ENCODE data around the gene STIM2. TPM values are rescaled to one million over a fixed set of nuclear protein-coding genes. Genes with fewer than 3 reads are reported as not detected.

STIM2 gene
- total and polyA plus RNA-seq, 2 of the 4 experiments (the other 2 are of a cell fraction): 16.1 to 27.6 TPM

DNA sequence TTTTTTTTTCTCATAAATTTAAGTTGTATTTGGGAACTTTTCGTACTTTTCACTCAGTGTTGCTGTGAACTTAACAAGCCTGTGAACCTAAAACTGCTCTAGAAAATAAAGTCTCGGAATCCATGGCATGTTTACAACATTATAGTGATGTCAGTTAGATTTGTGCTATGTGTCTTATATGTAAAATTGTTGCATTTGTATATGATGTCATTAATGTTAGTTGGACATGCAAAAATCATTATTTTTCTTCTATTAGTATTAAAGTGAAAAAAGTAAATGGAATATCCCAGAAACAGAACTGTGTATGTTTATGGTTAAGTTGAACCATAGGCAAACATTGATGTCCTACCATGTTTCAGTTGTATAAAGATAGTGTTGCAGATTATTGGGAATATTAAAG is 85.2 kb downstream of the STIM2 start:
- intact Hi-C loops (cut with micrococcal nuclease): no loop called here
- Histone ChIP-seq H4K8ac (ENCODE audit: low read depth in 2 of 2, low read length in 2 of 2) (no peak overlapping the region), H2AFZ (replicated peaks; ENCODE audit: low read length, poor library complexity) (no peak overlapping the region), H3K56ac (ENCODE audit: extremely low read depth, insufficient read depth, low read length) (no peak overlapping the region), H3K27me3 (ENCODE audit: control insufficient read depth, insufficient read depth, low read length) (no peaks in the 10 kb centered on the region), H3K4me1 (ENCODE audit: control insufficient read depth, insufficient read depth, low read length) (no peaks in the 10 kb centered on the region), H3K27ac (ENCODE audit: insufficient read depth, low read length) (no peak overlapping the region), H3K23ac (ENCODE audit: low read depth, low read length) (no peak overlapping the region), H3K79me1 (ENCODE audit: low read depth in 1 of 2, low read length in 2 of 2) (peaks cover 9 to 24% of the 10 kb centered on the region in 2 experiments; a peak in 3 of 4 replicates), H2BK5ac (ENCODE audit: low read depth, low read length, poor library complexity, severe bottlenecking) (no peak overlapping the region), H4K20me1 (ENCODE audit: insufficient read depth, low read length) (no peaks in the 10 kb centered on the region), H2AK9ac (replicated peaks; ENCODE audit: low read depth, low read length, poor library complexity) (no peak overlapping the region), H2AK5ac (ENCODE audit: low read depth, low read length) (no peak overlapping the region), H3K9me3 (ENCODE audit: control insufficient read depth, insufficient read depth, low read length) (peaks cover 4% of the 10 kb centered on the region; the same call in 1 of the 2 replicates), H2BK120ac (ENCODE audit: low read depth, low read length) (no peak overlapping the region), H3K4me2 (ENCODE audit: low read depth, low read length) (no peak overlapping the region), H3K9me1 (ENCODE audit: insufficient read depth, low read length) (no peaks in the 10 kb centered on the region; the same call in 1 of the 2 replicates), H4K5ac (ENCODE audit: low read depth, low read length) (no peak overlapping the region), H4K91ac (ENCODE audit: insufficient read depth, low read depth, low read length) (no peak overlapping the region), H3K9ac (ENCODE audit: low read depth, low read length) (no peak overlapping the region), H3K14ac (replicated peaks; ENCODE audit: low read depth, low read length) (no peak overlapping the region), H3K4me3 (ENCODE audit: insufficient read depth, low read depth, low read length) (no peak overlapping the region), H2BK20ac (ENCODE audit: low read depth, low read length) (no peak overlapping the region), H3K18ac (ENCODE audit: low read depth, low read length) (no peak overlapping the region), H3K4ac (ENCODE audit: low read depth, low read length) (no peak overlapping the region), H3K36me3 (ENCODE audit: control insufficient read depth, insufficient read depth, low read length) (no peaks in the 10 kb centered on the region), H2BK15ac (ENCODE audit: low read depth, low read length) (no peak overlapping the region)
- POLR2A ChIA-PET (ENCODE audit: unreplicated experiment): no interaction called here
- TF ChIP-seq SMC3 (IDR thresholded peaks at IDR 0.05; ENCODE audit: low read depth, low read length) (no peak), RAD21 (IDR thresholded peaks at IDR 0.05; ENCODE audit: low read length) (no peak), BHLHE40 (IDR thresholded peaks at IDR 0.05; ENCODE audit: low read depth, low read length) (no peak), MAFK (IDR thresholded peaks at IDR 0.05; ENCODE audit: low read depth, low read length) (no peak), RFX5 (IDR thresholded peaks at IDR 0.05; ENCODE audit: low read depth, low read length) (no peak), CHD1 (IDR thresholded peaks at IDR 0.05; ENCODE audit: low read depth, low read length) (no peak), RCOR1 (IDR thresholded peaks at IDR 0.05; ENCODE audit: insufficient replicate concordance, low read length) (no peak), FOS (IDR thresholded peaks at IDR 0.05; ENCODE audit: low read depth, low read length) (no peak)
- TF ChIP-seq, protein P1, sequence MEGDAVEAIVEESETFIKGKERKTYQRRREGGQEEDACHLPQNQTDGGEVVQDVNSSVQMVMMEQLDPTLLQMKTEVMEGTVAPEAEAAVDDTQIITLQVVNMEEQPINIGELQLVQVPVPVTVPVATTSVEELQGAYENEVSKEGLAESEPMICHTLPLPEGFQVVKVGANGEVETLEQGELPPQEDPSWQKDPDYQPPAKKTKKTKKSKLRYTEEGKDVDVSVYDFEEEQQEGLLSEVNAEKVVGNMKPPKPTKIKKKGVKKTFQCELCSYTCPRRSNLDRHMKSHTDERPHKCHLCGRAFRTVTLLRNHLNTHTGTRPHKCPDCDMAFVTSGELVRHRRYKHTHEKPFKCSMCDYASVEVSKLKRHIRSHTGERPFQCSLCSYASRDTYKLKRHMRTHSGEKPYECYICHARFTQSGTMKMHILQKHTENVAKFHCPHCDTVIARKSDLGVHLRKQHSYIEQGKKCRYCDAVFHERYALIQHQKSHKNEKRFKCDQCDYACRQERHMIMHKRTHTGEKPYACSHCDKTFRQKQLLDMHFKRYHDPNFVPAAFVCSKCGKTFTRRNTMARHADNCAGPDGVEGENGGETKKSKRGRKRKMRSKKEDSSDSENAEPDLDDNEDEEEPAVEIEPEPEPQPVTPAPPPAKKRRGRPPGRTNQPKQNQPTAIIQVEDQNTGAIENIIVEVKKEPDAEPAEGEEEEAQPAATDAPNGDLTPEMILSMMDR (conservative IDR thresholded peaks at IDR 0.05; ENCODE audit: low read depth, low read length): no peak
- TF ChIP-seq, protein P2, sequence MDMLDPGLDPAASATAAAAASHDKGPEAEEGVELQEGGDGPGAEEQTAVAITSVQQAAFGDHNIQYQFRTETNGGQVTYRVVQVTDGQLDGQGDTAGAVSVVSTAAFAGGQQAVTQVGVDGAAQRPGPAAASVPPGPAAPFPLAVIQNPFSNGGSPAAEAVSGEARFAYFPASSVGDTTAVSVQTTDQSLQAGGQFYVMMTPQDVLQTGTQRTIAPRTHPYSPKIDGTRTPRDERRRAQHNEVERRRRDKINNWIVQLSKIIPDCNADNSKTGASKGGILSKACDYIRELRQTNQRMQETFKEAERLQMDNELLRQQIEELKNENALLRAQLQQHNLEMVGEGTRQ (IDR thresholded peaks at IDR 0.05; ENCODE audit: low read depth, low read length): no peak
- ATAC-seq (ENCODE audit: low read depth) (no peak), DNase-seq (no peak)
- BruUV-seq (replicated peaks): no TSS peak
- CTCF ChIA-PET: interaction anchor here (0.7 kb wide), 1 partner anchor 479 kb away, joined by 3 read pairs; no protein-coding TSS in a partner anchor
- in situ Hi-C loops (cut with MboI; ENCODE audit: low sequenced_read_pairs): no loop called here
- no CpG with 5 or more reads among the region's 2 CpGs for WGBS, 2 experiments (ENCODE audit: extremely low coverage in 2 of 2, insufficient read length in 1 of 2)
- dilution Hi-C loops (cut with HindIII; ENCODE audit: low sequenced_read_pairs, unreplicated experiment): no loop called here
